NCI-H146 treated with DMSO at 0.1 percent for 48 hours (cell line): ENCODE measurements around the gene NDUFA11.
A peak's percentile ranks its signal among the peaks of the same experiment; 100 is the strongest.

Experiments used
- DNase-seq: peaks from one replicate; lab custom pipeline; 2025; ENCODE audit not compliant: unreplicated experiment; lab: John Stamatoyannopoulos, UW

NDUFA11 gene

GRCh38 chr19:5903624-5904351 lies at the start of gene NDUFA11:
NDUFA11 (minus strand) TSS chr19:5903790; CDS start chr19:5903708, 82 bp downstream.
- peak; percentile 87 for DNase-seq

DNA sequence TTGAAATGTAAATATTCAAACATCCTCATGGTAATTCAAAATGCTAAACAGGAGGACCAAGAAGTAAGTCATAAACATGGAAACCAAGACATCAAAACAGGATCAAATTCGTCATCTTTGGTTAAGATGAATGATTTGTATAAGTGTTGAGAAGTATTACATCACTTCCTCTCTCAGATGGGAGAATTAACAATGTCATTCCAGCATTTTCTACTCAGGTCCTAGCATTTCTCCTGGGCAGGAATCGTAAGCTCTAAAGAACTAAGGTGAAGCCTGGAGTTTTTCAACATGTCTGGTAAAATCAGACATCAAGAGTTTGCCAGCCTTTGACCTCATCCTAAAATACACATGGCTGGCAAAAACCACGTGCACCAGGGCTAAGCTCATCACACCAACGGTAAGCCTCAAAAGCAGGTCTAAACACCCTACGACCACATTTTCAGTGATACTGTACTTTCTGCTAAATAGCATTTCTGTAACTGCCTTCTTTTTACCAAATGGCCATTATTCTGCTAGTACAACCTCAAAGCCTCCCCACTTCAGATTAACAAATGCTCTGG lies 49.5 kb upstream of the NDUFA11 start:
- DNase-seq, result no peak

DNA sequence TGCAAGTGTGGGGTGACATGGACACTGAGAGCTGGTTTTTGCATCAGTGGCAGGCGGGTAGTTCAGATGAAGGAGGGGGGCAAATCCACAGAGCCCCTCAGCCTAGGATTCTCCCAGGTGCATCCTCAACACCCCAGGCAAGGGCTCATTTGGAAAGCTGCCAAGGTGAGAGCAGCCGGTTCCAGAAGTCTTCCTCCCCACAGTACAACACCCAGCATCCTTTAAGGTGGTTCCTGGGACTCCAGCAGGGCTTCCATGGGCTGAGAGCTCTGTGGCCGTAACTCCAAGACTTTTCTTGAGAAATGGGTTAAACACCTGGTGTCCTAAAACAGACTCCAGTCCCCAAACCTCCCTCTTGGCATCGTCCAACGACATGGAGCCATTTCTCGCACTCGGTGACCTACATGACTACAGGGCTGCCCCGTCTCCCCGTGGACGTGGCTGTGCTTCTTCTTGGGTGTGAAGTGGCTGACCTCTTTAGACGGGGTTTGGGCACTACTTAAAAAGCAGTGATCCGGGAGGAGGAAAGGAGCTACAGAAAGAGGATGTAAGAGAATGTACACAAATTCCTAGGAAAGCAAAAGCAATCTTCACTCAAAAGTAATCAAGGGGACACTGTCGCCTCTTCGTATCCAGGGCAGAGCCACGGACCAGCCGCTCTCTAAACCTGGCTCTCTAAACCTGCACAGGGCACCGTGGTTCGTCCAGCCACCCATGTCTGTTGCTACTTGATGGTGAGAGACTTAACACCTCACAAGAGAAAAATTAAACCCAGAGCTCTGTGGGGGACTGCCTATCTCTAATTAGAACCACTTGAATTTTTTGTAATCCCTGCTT lies 48.8 kb upstream of the NDUFA11 start:
- no peak for DNase-seq

GRCh38 chr19:5951338-5951861 lies 47.8 kb upstream of the NDUFA11 start:
- no peak for DNase-seq

DNA sequence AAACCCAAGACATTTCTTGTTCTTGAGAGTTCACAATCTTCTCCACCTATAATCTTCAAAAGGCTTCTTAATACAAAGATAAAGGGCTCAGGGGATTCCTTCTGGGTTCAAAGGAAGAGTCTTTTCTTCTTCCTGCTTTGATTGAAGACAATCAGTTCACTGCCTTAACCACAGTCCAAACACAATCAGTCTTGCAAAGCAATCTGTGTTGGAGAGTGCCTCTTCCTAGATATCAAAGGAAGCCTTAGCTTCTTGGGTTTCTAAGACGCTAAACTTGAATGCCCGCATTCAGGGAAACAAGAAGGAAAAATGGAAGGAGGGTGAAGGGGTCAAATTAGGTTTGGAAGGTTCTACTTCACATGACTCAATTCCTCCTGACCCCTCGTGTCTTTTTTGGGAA lies 47.2 kb upstream of the NDUFA11 start:
- no peak for DNase-seq

DNA sequence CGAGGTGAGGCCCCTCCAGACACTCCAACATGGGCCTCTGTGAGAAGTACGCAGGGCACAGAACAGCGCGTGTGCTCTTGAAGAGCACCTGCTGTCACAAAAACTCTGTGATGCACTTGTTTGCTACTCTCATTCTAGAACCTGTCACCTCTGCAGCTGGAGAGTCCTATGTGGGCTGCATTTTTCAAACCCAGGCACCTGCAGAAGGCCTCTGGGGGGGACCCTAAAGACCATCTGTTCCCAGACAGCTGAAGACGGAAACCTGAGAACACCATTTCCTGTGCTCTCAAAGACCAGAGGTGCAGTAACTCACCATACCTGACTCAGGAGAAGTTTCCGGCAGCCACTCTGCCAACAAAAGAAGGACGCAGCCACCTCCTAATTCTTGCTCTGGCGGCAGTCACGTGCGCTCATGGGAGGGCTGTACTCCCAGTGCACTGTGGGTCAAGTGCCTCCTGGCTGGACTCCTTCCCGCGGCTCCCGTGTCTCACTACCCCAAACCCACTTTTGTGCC lies 46.3 kb upstream of the NDUFA11 start:
- DNase-seq, result no peak

DNA sequence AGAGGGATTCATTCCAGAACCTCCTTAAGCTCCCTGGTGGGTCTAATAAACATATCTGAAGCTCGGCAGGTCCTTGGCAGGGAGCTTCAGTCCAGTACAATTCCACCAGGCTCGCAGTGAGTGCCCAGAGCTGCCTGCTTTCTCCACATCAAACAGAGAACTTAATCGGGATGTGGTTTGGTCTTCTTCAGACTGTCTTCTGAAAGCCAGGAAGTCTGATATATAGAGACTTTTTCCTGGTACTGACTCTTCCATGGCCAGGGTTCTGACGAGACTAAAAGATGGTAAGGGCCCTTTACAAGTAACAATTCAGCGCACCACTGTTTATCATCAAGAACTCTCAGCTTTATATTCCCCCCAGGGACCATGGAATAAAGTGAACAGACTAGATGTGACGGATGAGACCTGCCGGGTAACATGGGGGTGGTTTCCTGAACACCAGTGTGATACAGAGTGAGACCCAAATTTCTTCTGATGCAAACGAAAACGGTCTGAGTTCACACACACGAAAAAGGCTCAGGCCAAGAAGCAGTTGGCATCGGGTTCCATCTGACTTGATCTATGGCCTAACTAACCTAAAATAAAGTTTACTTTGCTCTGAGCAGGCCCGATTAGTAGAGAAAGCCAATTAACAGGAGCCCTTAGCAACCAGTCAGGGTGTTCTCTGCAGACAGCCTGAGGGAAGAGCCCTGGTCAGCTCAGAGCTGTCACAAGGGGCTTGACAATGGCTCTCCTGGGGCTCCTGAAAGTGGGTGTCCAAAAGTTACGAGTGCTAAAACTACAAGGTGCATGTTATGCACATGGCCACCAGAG lies 45.4 kb upstream of the NDUFA11 start:
- no peak for DNase-seq

DNA sequence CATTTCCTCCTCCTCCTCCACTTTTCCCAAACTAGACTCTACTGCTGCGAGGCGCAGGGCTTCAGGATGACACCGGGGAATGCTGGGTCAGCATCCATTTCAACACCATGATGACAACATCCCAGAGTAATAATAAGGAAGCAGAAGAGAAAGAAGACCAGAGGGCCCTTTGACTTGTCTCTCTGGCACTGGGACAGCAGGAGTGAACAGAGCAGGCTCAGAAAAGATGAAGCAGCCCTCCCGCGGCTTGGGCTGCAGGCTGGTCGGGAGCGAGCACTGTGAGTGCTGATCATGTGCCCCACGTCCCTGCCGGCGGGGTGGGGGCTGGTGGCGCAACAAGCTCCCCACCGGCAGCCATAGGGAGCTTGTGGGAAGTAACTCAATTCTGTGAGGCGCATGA lies 43.8 kb upstream of the NDUFA11 start:
- no peak for DNase-seq

DNA sequence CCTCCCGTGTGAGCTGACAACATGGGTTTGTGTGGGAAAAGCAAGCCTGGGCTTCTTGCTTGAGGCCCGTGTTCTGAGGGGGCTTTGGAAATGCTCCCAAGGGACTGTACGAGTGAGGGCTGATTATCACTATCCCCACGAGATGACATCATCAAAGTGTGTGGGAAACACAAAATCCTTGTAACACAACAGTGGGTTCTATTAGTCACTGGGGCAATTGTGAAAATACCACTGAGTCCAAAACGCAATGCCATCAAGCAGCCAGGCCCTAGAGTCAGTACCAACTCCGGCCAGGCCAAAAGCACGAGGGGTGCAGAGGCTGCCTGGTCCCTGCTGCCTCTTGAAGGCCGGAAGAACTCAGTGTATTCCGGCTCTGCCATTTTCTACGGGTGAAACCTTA lies 40.0 kb upstream of the NDUFA11 start:
- DNase-seq, result no peak

- DNase-seq, result no peak
These were observed 39.5 kb upstream of the NDUFA11 start for GRCh38 chr19:5943045-5943444.

GRCh38 chr19:5941673-5942072 lies 38.1 kb upstream of the NDUFA11 start:
- DNase-seq, result no peak

DNA sequence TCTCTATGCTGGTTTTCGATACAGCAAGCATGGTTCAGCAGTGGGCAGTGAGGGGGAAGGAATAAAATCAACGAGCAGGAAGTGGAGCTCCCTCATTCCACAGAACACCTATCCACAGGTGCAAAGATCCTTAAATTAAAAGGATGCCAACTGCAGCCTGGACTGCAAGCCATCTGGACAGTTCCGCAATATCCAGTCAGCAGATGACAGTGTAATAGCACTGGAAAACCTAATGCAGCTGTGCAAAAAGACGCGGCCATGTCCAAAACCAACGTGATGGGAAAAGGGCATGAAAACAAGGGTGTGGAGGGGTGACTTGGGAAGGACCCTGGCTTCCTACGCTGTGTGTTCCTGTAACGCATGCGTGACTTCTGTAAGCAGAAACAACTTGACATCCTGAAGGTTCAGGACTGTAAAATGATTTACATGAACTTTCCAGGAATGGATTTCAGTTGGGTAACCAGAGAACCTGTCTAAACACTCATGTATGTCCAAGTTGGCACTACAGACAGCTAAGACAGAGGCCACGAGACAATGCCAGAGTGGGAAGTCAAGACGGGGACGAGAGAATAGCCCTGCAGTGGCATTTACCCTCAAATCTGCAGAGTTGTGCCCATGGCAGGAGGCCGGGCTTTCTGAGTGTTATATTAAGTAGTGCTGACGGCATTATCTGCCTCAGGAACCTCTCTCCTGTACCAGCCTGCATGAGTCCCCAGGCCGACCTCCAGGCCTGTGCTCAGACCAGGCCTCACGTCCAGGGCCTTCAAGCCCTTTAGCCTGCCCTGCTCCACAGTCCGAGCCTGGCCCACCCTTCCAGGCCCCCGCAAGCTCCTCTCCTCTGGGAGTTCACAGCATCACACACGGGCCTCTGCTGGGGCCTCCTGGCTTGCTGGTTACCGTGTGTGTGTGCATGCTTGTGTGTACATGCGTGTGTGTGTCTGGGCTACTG lies 36.9 kb upstream of the NDUFA11 start:
- DNase-seq, result no peak

DNA sequence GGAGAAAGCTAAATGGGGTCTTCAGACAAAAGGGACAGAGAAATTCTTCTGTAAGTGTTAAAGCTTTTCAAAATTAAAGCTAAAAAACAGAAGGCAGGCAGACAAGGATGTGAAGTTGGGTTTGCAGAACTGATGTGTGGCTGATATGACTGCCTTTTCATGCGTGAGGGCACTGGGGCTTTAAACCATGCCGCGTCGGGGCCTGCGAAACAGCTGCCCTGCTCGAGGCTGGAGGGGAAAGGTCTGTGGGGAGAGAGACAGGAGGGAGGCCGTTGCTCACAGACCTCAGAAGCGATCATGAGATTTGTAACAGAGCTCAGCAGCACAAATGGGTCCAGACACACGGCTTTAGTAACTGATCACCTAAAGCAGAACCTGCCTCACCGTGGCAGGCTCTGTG lies 34.0 kb upstream of the NDUFA11 start:
- no peak for DNase-seq

GRCh38 chr19:5936292-5936592 lies 32.7 kb upstream of the NDUFA11 start:
- no peak for DNase-seq

DNA sequence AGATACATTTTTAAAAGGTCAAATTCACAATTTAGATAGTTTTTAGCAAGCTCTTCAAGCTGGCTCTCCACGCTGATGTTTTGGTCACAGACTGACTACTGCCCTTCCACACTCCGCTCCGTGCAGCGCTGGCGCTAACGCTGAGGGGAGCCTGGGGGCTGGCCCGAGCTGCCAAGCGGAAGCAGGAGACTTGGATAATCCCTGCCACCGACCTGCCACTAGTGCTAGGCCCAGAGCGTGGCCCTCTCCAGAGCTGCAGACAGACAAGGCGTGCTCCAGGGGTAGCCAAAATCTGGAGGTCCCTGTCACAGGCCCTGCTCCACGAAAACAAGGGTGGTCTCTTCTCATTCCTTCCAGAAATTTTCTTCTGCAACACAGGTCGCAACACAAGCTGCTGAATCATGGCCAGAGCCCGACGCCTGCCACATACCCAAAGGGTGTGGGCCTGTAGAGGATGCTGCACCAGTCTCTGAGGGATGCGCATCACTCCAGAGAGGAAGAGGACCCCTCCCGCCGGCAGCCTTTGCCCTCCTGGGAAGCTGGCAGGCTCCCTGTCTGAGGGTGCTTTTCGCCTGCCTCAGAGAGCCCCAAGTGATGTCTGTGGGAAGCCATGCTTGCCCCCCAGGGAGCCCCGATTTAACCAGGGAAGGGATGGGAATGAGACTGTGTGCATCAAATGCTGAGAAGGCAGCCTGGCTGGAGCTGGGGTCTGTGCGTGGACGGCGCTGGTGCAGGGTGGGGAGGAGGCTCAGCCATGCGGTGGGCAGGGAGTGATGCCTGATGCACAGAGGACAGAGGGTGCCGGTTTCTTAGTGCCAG lies 32.1 kb upstream of the NDUFA11 start:
- DNase-seq, result no peak

DNA sequence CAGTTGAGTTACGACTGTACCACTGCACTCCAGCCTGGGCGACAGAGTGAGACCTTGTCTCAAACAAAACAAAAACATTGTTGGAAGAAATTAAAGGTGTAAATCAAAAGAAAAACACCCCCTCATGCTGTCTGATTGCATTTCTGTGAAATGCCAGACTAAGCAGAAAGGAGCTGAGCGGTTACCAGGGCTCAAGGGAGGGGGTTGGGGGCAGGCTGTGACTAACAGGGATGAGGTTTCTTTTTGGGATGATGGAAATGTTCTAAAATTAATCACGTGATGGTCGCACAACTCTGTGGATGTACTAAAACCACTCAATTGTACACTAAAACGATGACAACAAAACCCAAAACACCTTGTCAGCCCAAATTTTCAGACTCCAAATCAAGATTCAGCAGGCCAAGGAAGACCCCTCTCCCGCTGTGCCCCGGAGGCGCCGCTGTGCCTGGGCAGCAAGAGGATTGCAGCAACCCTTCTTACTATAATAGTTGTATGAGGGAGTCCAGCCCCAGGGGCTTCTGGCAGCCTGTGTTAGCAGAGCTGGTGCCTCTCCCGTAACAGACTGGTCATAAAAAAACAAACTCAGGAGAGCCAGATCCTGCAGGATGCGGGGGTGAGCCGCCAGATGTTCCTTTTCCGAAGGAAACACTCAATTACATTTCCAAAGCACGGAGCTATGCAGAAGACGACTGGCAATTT lies 31.3 kb upstream of the NDUFA11 start:
- DNase-seq, result no peak

GRCh38 chr19:5934069-5934401 lies 30.4 kb upstream of the NDUFA11 start:
- no peak for DNase-seq

- no peak for DNase-seq
These were observed 29.9 kb upstream of the NDUFA11 start for GRCh38 chr19:5933391-5934068.
